HCT116 (cell line): Measurements from ENCODE around the gene ARHGEF11. TPM values are rescaled to one million over a fixed set of nuclear protein-coding genes. Genes with fewer than 3 reads are reported as not detected.

Experiments
- ATAC-seq: fragments of 200-7000 bp; cut with Tn5 transposase; 2 replicates; pipeline ENCODE4 v1.9.1; 2020; ENCODE audit warnings: mild to moderate bottlenecking, moderate library complexity
- BruUV-seq: library from RNA; stranded (reverse); fragments of 400-500 nt; replicated peaks from 2 replicates; lab custom pipeline; 2021; lab: Mats Ljungman, UMichigan
- CTCF ChIA-PET: fragments of 300-600 bp; sonication (Branson Sonifier 250); formaldehyde crosslinking; loops from one replicate; lab custom pipeline; 2021; ENCODE audit warnings: antibody characterized with exemption; lab: Charles Lee
- POLR2A ChIA-PET: fragments of 300-600, 350-600 bp; sonication (Branson Sonifier 250); formaldehyde crosslinking; loops from one replicate; lab custom pipeline; 2021; ENCODE audit warnings: antibody characterized with exemption; lab: Charles Lee
- RAD21 ChIA-PET, 2 experiments: fragments of 300-600 bp; sonication (Branson Sonifier 250); formaldehyde crosslinking; loops; one replicate each; lab custom pipeline; 2023; ENCODE audit warnings: low total read pairs in 2 of 2; ENCODE audit not compliant: uncharacterized antibody in 2 of 2, unreplicated experiment in 2 of 2, low non-redundant PET in 1 of 2; lab: Charles Lee
- DNase-seq: peaks from one replicate; pipeline ENCODE4 v3.0.0-alpha.2; 2010; ENCODE audit warnings: low read depth, low spot score
- H2AFZ ChIP-seq: fragments of 200-600 bp; shearing (Covaris generic), sonication (generic); 2 replicates; pipeline ENCODE4 v1.6.1; 2017; ENCODE audit warnings: low read depth, mixed run types, mixed read lengths, antibody characterized with exemption, low read length; ENCODE audit not compliant: poor library complexity, severe bottlenecking
- H3K27ac ChIP-seq: 2 replicates; pipeline ENCODE4 v1.5.1; 2012; ENCODE audit warnings: low read depth, low read length
- H3K27me3 ChIP-seq: fragments of 200-600 bp; sonication (generic); 2 replicates; pipeline ENCODE4 v1.6.1; 2016; ENCODE audit warnings: mixed run types, low read length, mixed read lengths; ENCODE audit not compliant: insufficient read depth
- H3K36me3 ChIP-seq, 2 experiments: fragments of 200-500 bp in 1 of 2; fragments of 200-600 bp in 1 of 2; sonication (Bioruptor generic) in 1 of 2; sonication (generic) in 1 of 2; 2 replicates each; pipeline versions ENCODE4 v1.5.1 to v1.6.1; 2014 to 2016; ENCODE audit warnings: low read length in 2 of 2, inconsistent platforms in 1 of 2, mixed read lengths in 1 of 2, mixed run types in 1 of 2; ENCODE audit not compliant: insufficient read depth in 2 of 2, control insufficient read depth in 1 of 2
- H3K4me1 ChIP-seq, 2 experiments: fragments of 200-600 bp in 1 of 2; sonication (generic) in 1 of 2; 2 replicates each; pipeline versions ENCODE4 v1.5.1 to v1.6.1; 2012 to 2017; ENCODE audit warnings: low read length in 2 of 2, inconsistent platforms in 1 of 2, mild to moderate bottlenecking in 1 of 2, mixed read lengths in 1 of 2, mixed run types in 1 of 2, moderate library complexity in 1 of 2; ENCODE audit not compliant: insufficient read depth in 2 of 2, control insufficient read depth in 1 of 2
- H3K4me2 ChIP-seq: fragments of 200-600 bp; sonication (generic); 2 replicates; pipeline ENCODE4 v1.6.1; 2017; ENCODE audit warnings: mixed run types, low read length, mixed read lengths
- H3K4me3 ChIP-seq, 2 experiments: fragments of 200-600 bp in 1 of 2; sonication (generic) in 1 of 2; replicated peaks in 1 of 2; 2 replicates each; pipeline ENCODE4 v1.5.1; 2011 to 2016; ENCODE audit warnings: low read length in 2 of 2, control low read depth in 1 of 2, low read depth in 1 of 2, mild to moderate bottlenecking in 1 of 2, mixed read lengths in 1 of 2, mixed run types in 1 of 2
- H3K79me2 ChIP-seq: fragments of 200-600 bp; sonication (generic); 2 replicates; pipeline ENCODE4 v1.6.1; 2017; ENCODE audit warnings: mild to moderate bottlenecking, mixed run types, low read length, moderate library complexity, mixed read lengths; ENCODE audit not compliant: insufficient read depth
- H3K9ac ChIP-seq: fragments of 200-600 bp; sonication (generic); 2 replicates; pipeline ENCODE4 v1.6.1; 2016; ENCODE audit warnings: low read length, mixed read lengths
- H3K9me2 ChIP-seq: fragments of 200-600 bp; sonication (generic), shearing (Covaris generic); 2 replicates; pipeline ENCODE4 v1.6.1; 2017; ENCODE audit warnings: mixed run types, mild to moderate bottlenecking, moderate library complexity; ENCODE audit not compliant: insufficient read depth
- H3K9me3 ChIP-seq, 2 experiments: fragments of 200-500 bp in 1 of 2; fragments of 200-600 bp in 1 of 2; sonication (Bioruptor generic) in 1 of 2; sonication (generic) in 1 of 2; 2 replicates each; pipeline ENCODE4 v1.6.1; 2014 to 2017; ENCODE audit warnings: low read length in 2 of 2, mixed read lengths in 2 of 2, inconsistent platforms in 1 of 2, low read depth in 1 of 2, mild to moderate bottlenecking in 1 of 2, mixed run types in 1 of 2, moderate library complexity in 1 of 2; ENCODE audit not compliant: control insufficient read depth in 1 of 2, insufficient read depth in 1 of 2
- H4K20me1 ChIP-seq: fragments of 200-600 bp; sonication (generic), shearing (Covaris generic); 2 replicates; pipeline ENCODE4 v1.6.1; 2017; ENCODE audit warnings: mixed run types, mild to moderate bottlenecking, moderate library complexity; ENCODE audit not compliant: insufficient read depth
- CTCF ChIP-seq, 3 experiments: fragments of 200-600 bp in 1 of 3; sonication (generic) in 1 of 3; IDR thresholded peaks in 2 of 3; conservative IDR thresholded peaks in 1 of 3; 2 replicates each; pipeline ENCODE4 v1.5.1; 2012 to 2017; ENCODE audit warnings: low read depth in 2 of 3, low read length in 2 of 3, antibody characterized with exemption in 1 of 3, borderline replicate concordance in 1 of 3, control low read depth in 1 of 3, mild to moderate bottlenecking in 1 of 3, mixed read lengths in 1 of 3, mixed run types in 1 of 3, moderate library complexity in 1 of 3; ENCODE audit not compliant: insufficient read depth in 1 of 3
- ELF1 ChIP-seq: IDR thresholded peaks from 2 replicates; pipeline ENCODE4 v1.6.1; 2012; ENCODE audit warnings: low read depth, borderline replicate concordance
- EZH2 ChIP-seq: fragments of 200-600 bp; sonication (generic); IDR thresholded peaks from 2 replicates; pipeline ENCODE4 v1.6.1; 2017; ENCODE audit warnings: antibody characterized with exemption, mixed run types
- MAX ChIP-seq: IDR thresholded peaks from 2 replicates; pipeline ENCODE4 v1.6.1; 2012
- POLR2AphosphoS5 ChIP-seq: IDR thresholded peaks from 2 replicates; pipeline ENCODE4 v1.6.1; 2011; ENCODE audit warnings: mild to moderate bottlenecking, low read depth, low read length, moderate library complexity
- RAD21 ChIP-seq: IDR thresholded peaks from 2 replicates; pipeline ENCODE4 v1.6.1; 2012; ENCODE audit warnings: low read depth, mild to moderate bottlenecking
- SP1 ChIP-seq: IDR thresholded peaks from 2 replicates; pipeline ENCODE4 v1.6.1; 2012; ENCODE audit warnings: low read depth
- TCF7L2 ChIP-seq: IDR thresholded peaks from 2 replicates; pipeline ENCODE4 v1.7.0; 2011; ENCODE audit warnings: borderline replicate concordance, inconsistent platforms; ENCODE audit not compliant: insufficient read depth, insufficient read length; ENCODE audit errors: extremely low read depth
- ZNF274 ChIP-seq: fragments of 200-500 bp; sonication (Bioruptor generic); IDR thresholded peaks from 2 replicates; pipeline ENCODE4 v1.6.1; 2014; ENCODE audit warnings: mild to moderate bottlenecking, low read depth, low read length, inconsistent platforms
- intact Hi-C: fragments of 100-400 bp; cut with micrococcal nuclease; formaldehyde crosslinking; loops from 2 replicates; pipeline ENCODE4 v1.10.0; 2022
- total RNA-seq: library from RNA; stranded (reverse); gene quantifications from one replicate; pipeline ENCODE4 v1.2.1, GENCODE V29; 2021; ENCODE audit not compliant: unreplicated experiment
- TF ChIP-seq, protein P1 (sequence below): IDR thresholded peaks from 2 replicates; pipeline ENCODE4 v1.6.1; 2012
- TF ChIP-seq, protein P2 (sequence below): IDR thresholded peaks from 2 replicates; pipeline ENCODE4 v1.6.1; 2011; ENCODE audit warnings: mild to moderate bottlenecking, low read length, moderate library complexity; ENCODE audit not compliant: insufficient replicate concordance; ENCODE audit errors: extremely low read depth

Gene ARHGEF11
- total RNA-seq, 1 experiment from 2014 or later = 28.9 TPM

- Histone ChIP-seq H3K4me2 (no peak overlapping the region), H3K9ac (no peak overlapping the region), H3K27ac (no peak overlapping the region), H2AFZ (no peak overlapping the region), H3K9me2 (0 out of 2 replicates have a peak, but pooled peaks cover 3% of the 10 kb centered on the region), H3K36me3 (no peaks in the 10 kb centered on the region), H4K20me1 (no peaks in the 10 kb centered on the region), H3K79me2 (peaks cover 69% of the 10 kb centered on the region), H3K4me1 (peaks cover 0 to 9% of the 10 kb centered on the region in 2 experiments; a peak in 2 of 4 replicates), H3K9me3 (no peaks in the 10 kb centered on the region), H3K27me3 (no peaks in the 10 kb centered on the region), H3K4me3 (no peak overlapping the region)
- RAD21 ChIA-PET = no interaction called here
- CTCF ChIA-PET = no interaction called here
- POLR2A ChIA-PET = no interaction called here
- no TSS peak for BruUV-seq
- no peak for ATAC-seq
- no peak for DNase-seq
- no peak for TF ChIP-seq CTCF (IDR thresholded peaks at IDR 0.05 in 2 of 3, conservative IDR thresholded peaks at IDR 0.05 in 1 of 3; ENCODE audit: borderline replicate concordance in 1 of 3, insufficient read depth in 1 of 3, low read depth in 2 of 3, low read length in 2 of 3)
- no peak for TF ChIP-seq MAX
- TF ChIP-seq EZH2 = no peak
- TF ChIP-seq ZNF274 = no peak
- no peak for TF ChIP-seq ELF1
- no peak for TF ChIP-seq POLR2AphosphoS5
- TF ChIP-seq, protein P1, sequence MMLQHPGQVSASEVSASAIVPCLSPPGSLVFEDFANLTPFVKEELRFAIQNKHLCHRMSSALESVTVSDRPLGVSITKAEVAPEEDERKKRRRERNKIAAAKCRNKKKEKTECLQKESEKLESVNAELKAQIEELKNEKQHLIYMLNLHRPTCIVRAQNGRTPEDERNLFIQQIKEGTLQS = no peak
- TF ChIP-seq, protein P2, sequence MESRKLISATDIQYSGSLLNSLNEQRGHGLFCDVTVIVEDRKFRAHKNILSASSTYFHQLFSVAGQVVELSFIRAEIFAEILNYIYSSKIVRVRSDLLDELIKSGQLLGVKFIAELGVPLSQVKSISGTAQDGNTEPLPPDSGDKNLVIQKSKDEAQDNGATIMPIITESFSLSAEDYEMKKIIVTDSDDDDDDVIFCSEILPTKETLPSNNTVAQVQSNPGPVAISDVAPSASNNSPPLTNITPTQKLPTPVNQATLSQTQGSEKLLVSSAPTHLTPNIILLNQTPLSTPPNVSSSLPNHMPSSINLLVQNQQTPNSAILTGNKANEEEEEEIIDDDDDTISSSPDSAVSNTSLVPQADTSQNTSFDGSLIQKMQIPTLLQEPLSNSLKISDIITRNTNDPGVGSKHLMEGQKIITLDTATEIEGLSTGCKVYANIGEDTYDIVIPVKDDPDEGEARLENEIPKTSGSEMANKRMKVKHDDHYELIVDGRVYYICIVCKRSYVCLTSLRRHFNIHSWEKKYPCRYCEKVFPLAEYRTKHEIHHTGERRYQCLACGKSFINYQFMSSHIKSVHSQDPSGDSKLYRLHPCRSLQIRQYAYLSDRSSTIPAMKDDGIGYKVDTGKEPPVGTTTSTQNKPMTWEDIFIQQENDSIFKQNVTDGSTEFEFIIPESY = no peak
- no peak for TF ChIP-seq RAD21
- TF ChIP-seq SP1 = no peak
- no peak for TF ChIP-seq TCF7L2
- intact Hi-C loops = no loop called here
Observed at GRCh38 chr1:157011845-157012244, 33.7 kb downstream of the ARHGEF11 start.
